Parathyroid adenoma (tissue), 2 donors: Measurements from ENCODE around the gene FHIP1A.

Source experiments
- H2AFZ ChIP-seq: fragments of 300-600 bp; sonication (generic); one replicate; pipeline ENCODE4 v1.7.0; 2017; ENCODE audit warnings: antibody characterized with exemption, mild to moderate bottlenecking
- H3K27ac ChIP-seq: fragments of 300-600 bp; sonication (generic); one replicate; pipeline ENCODE4 v1.7.0; 2017
- H3K27me3 ChIP-seq: fragments of 300-600 bp; sonication (generic); one replicate; pipeline ENCODE4 v1.7.0; 2017; ENCODE audit warnings: low read length; ENCODE audit not compliant: control insufficient read depth, insufficient read depth
- H3K36me3 ChIP-seq: fragments of 300-600 bp; sonication (generic); one replicate; pipeline ENCODE4 v1.7.0; 2017; ENCODE audit warnings: low read length; ENCODE audit not compliant: control insufficient read depth, insufficient read depth
- H3K4me1 ChIP-seq: fragments of 300-600 bp; sonication (generic); one replicate; pipeline ENCODE4 v1.7.0; 2017; ENCODE audit warnings: control low read depth
- H3K4me2 ChIP-seq: fragments of 300-600 bp; sonication (generic); one replicate; pipeline ENCODE4 v1.7.0; 2017; ENCODE audit warnings: low read length
- H3K4me3 ChIP-seq: fragments of 300-600 bp; sonication (generic); one replicate; pipeline ENCODE4 v1.7.0; 2017; ENCODE audit warnings: low read depth, low read length
- H3K79me2 ChIP-seq: fragments of 300-600 bp; sonication (generic); one replicate; pipeline ENCODE4 v1.7.0; 2017; ENCODE audit warnings: control low read depth
- H3K9ac ChIP-seq: fragments of 300-600 bp; sonication (generic); one replicate; pipeline ENCODE4 v1.7.0; 2017; ENCODE audit warnings: mild to moderate bottlenecking
- H3K9me3 ChIP-seq: fragments of 300-600 bp; sonication (generic); one replicate; pipeline ENCODE4 v1.7.0; 2017; ENCODE audit warnings: low read length; ENCODE audit not compliant: control insufficient read depth
- CTCF ChIP-seq: fragments of 300-600 bp; sonication (generic); IDR thresholded peaks from one replicate; pipeline ENCODE4 v1.7.0; 2017; ENCODE audit warnings: antibody characterized with exemption, mild to moderate bottlenecking
- donor health status: primary hyperparathyroidism.

The FHIP1A gene

DNA sequence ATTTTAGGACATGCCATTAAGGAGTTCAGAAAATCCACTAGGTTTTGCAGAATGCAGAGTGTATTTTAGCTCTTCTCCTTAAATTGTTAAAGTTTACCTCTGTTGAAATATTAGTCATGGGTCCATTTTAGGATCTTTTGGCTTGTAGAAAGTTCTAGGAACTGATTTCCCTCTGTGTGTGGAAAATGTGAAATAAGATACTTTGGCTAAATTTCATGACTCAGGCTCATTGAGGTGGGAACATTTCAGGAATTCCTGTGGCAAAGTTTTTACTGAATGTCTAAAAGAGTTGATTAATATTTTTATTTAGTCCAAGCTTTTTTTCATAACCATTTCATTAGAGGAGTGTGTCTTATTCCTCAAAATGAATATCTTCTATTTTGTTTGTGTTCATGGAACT lies 7.0 kb downstream of the FHIP1A start:
- no peaks in the 10 kb centered on the region for H3K27me3 ChIP-seq
- no peaks in the 10 kb centered on the region for H3K9me3 ChIP-seq
- no peak overlapping the region for H3K4me3 ChIP-seq
- H3K79me2 ChIP-seq, result no peaks in the 10 kb centered on the region
- no peaks in the 10 kb centered on the region for H3K4me1 ChIP-seq
- no peak for TF ChIP-seq CTCF
- no peaks in the 10 kb centered on the region for H3K36me3 ChIP-seq
- H3K27ac ChIP-seq, result no peak overlapping the region
- H3K4me2 ChIP-seq, result no peak overlapping the region
- no peak overlapping the region for H3K9ac ChIP-seq
- no peak overlapping the region for H2AFZ ChIP-seq

DNA sequence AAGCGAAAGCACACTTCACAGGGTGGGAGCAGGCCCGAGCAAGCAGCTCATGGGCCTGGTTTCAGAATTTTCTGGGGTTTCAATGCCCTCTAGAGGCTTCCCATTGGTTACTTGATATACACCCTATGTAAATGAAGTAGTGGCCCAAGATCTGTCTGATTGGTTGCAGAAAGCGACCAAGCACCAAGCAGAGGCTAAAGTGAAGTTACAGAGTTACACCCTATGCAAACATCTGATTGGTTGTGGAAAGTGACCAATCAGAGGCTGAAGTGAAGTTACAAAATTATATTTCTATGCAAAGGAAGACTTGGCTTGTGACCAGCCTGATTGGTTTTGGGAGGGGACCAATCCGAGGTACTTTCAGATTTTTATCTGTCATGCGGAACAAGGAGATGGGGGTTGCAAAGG lies 8.2 kb downstream of the FHIP1A start:
- Histone ChIP-seq H3K27ac (no peak overlapping the region), H3K79me2 (no peaks in the 10 kb centered on the region), H3K4me3 (no peak overlapping the region), H3K4me1 (no peaks in the 10 kb centered on the region), H2AFZ (no peak overlapping the region), H3K36me3 (no peaks in the 10 kb centered on the region), H3K27me3 (no peaks in the 10 kb centered on the region), H3K4me2 (no peak overlapping the region), H3K9ac (no peak overlapping the region), H3K9me3 (no peaks in the 10 kb centered on the region)
- TF ChIP-seq CTCF, result no peak

- H3K79me2 ChIP-seq, result no peaks in the 10 kb centered on the region
- H3K27me3 ChIP-seq, result no peaks in the 10 kb centered on the region
- H3K4me1 ChIP-seq, result no peaks in the 10 kb centered on the region
- no peak overlapping the region for H3K27ac ChIP-seq
- H3K4me2 ChIP-seq, result no peak overlapping the region
- no peak overlapping the region for H3K9ac ChIP-seq
- H3K4me3 ChIP-seq, result no peak overlapping the region
- H2AFZ ChIP-seq, result no peak overlapping the region
- H3K9me3 ChIP-seq, result no peaks in the 10 kb centered on the region
- TF ChIP-seq CTCF, result no peak
- no peaks in the 10 kb centered on the region for H3K36me3 ChIP-seq
Observed at GRCh38 chr4:151417766-151418376, 8.9 kb downstream of the FHIP1A start.

DNA sequence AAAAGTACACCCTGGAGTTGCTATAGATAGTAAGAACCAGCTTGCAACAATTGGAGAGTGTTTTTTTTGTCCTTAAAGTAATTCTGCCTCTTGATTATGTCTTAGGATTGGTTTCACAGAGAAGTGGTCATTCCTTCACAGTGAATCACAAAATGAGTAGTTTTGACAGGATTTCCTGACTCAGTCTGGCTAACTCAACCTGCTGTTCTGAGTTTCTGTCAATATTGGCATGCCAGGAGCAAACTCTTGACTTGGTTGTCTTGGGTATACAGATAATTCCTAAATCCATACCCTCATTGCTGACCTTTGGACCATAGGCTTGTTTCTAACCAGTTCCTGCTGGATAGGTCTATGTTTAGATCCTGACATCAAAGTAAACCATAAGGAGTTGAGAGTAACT lies 9.4 kb downstream of the FHIP1A start:
- Histone ChIP-seq H3K4me1 (no peaks in the 10 kb centered on the region), H3K27ac (no peak overlapping the region), H3K9ac (no peak overlapping the region), H3K9me3 (no peaks in the 10 kb centered on the region), H3K27me3 (no peaks in the 10 kb centered on the region), H2AFZ (no peak overlapping the region), H3K4me2 (no peak overlapping the region), H3K36me3 (no peaks in the 10 kb centered on the region), H3K4me3 (no peak overlapping the region), H3K79me2 (no peaks in the 10 kb centered on the region)
- no peak for TF ChIP-seq CTCF

- H3K9ac ChIP-seq, result no peak overlapping the region
- H3K4me2 ChIP-seq, result no peak overlapping the region
- H3K36me3 ChIP-seq, result no peaks in the 10 kb centered on the region
- no peaks in the 10 kb centered on the region for H3K9me3 ChIP-seq
- no peak overlapping the region for H3K4me3 ChIP-seq
- no peak for TF ChIP-seq CTCF
- H3K27ac ChIP-seq, result no peak overlapping the region
- H2AFZ ChIP-seq, result no peak overlapping the region
- no peaks in the 10 kb centered on the region for H3K4me1 ChIP-seq
- H3K79me2 ChIP-seq, result no peaks in the 10 kb centered on the region
- H3K27me3 ChIP-seq, result no peaks in the 10 kb centered on the region
Observed at GRCh38 chr4:151418856-151419255, 9.9 kb downstream of the FHIP1A start.
